Measurements from ENCODE around the gene AUTS2.

AUTS2 gene

GRCh38 chr7:70420381-70420662 lies 822.0 kb downstream of the AUTS2 start:
- H3K56ac ChIP-seq (ENCODE audit: low read length) = no peak overlapping the region
- WGBS (ENCODE audit: extremely low coverage, insufficient coverage, low lambda C conversion rate) = no CpG with 5 or more reads among the region's 2 CpGs
- H2BK120ac ChIP-seq (ENCODE audit: low read depth, low read length) = no peak overlapping the region
- H2BK5ac ChIP-seq (ENCODE audit: low read length) = no peak overlapping the region
- H3K36me3 ChIP-seq (ENCODE audit: control insufficient read depth, insufficient read depth, low read length) = no peaks in the 10 kb centered on the region
- no peaks in the 10 kb centered on the region for H3K79me1 ChIP-seq (ENCODE audit: low read length)
- no peak overlapping the region for H3K4me3 ChIP-seq (ENCODE audit: low read length)
- no peak for DNase-seq
- H3K27ac ChIP-seq (ENCODE audit: low read depth, low read length) = no peak overlapping the region
- H3K18ac ChIP-seq (ENCODE audit: low read length) = no peak overlapping the region
- no peak overlapping the region for H4K8ac ChIP-seq (ENCODE audit: low read depth, low read length)
- H3K79me2 ChIP-seq (ENCODE audit: control insufficient read depth, insufficient read depth, low read length) = no peaks in the 10 kb centered on the region
- H3K27me3 ChIP-seq (ENCODE audit: insufficient read depth, low read length, poor library complexity) = no peaks in the 10 kb centered on the region
- H3K4me2 ChIP-seq (ENCODE audit: low read length) = no peak overlapping the region
- H3K4me1 ChIP-seq (ENCODE audit: control insufficient read depth, low read depth, low read length) = peaks cover 3% of the 10 kb centered on the region
- no peak overlapping the region for H4K5ac ChIP-seq (ENCODE audit: low read length)
- H2AK5ac ChIP-seq (ENCODE audit: low read length) = no peak overlapping the region
- H3K9ac ChIP-seq (ENCODE audit: low read length) = no peak overlapping the region
- no peak overlapping the region for H3K4ac ChIP-seq (ENCODE audit: low read depth, low read length)
- no peak overlapping the region for H3K23ac ChIP-seq (ENCODE audit: low read length)
- no peak overlapping the region for H2BK15ac ChIP-seq (replicated peaks; ENCODE audit: low read depth)

- Histone ChIP-seq H3K36me3 (ENCODE audit: control insufficient read depth, insufficient read depth, low read length) (no peaks in the 10 kb centered on the region), H3K23ac (ENCODE audit: low read length) (no peak overlapping the region), H3K4me1 (ENCODE audit: control insufficient read depth, low read depth, low read length) (peaks cover 3% of the 10 kb centered on the region), H3K27ac (ENCODE audit: low read depth, low read length) (no peak overlapping the region), H4K8ac (ENCODE audit: low read depth, low read length) (no peak overlapping the region), H3K79me2 (ENCODE audit: control insufficient read depth, insufficient read depth, low read length) (no peaks in the 10 kb centered on the region), H3K18ac (ENCODE audit: low read length) (no peak overlapping the region), H2BK120ac (ENCODE audit: low read depth, low read length) (no peak overlapping the region), H2AK5ac (ENCODE audit: low read length) (no peak overlapping the region), H3K56ac (ENCODE audit: low read length) (no peak overlapping the region), H2BK15ac (replicated peaks; ENCODE audit: low read depth) (no peak overlapping the region), H3K4me3 (ENCODE audit: low read length) (no peak overlapping the region), H3K4ac (ENCODE audit: low read depth, low read length) (no peak overlapping the region), H3K4me2 (ENCODE audit: low read length) (no peak overlapping the region), H3K79me1 (ENCODE audit: low read length) (no peaks in the 10 kb centered on the region), H3K27me3 (ENCODE audit: insufficient read depth, low read length, poor library complexity) (no peaks in the 10 kb centered on the region), H3K9ac (ENCODE audit: low read length) (no peak overlapping the region), H2BK5ac (ENCODE audit: low read length) (no peak overlapping the region), H4K5ac (ENCODE audit: low read length) (no peak overlapping the region)
- no CpG with 5 or more reads among the region's 2 CpGs for WGBS (ENCODE audit: extremely low coverage, insufficient coverage, low lambda C conversion rate)
- no peak for DNase-seq
These were observed 823.0 kb downstream of the AUTS2 start for GRCh38 chr7:70421319-70421718.

GRCh38 chr7:70426249-70426880 lies 828.1 kb downstream of the AUTS2 start:
- Histone ChIP-seq H4K8ac (ENCODE audit: low read depth, low read length) (no peak overlapping the region), H2BK120ac (ENCODE audit: low read depth, low read length) (no peak overlapping the region), H2BK5ac (ENCODE audit: low read length) (no peak overlapping the region), H3K4me1 (ENCODE audit: control insufficient read depth, low read depth, low read length) (no peaks in the 10 kb centered on the region), H3K79me1 (ENCODE audit: low read length) (no peaks in the 10 kb centered on the region), H4K5ac (ENCODE audit: low read length) (no peak overlapping the region), H3K4me2 (ENCODE audit: low read length) (no peak overlapping the region), H3K4me3 (ENCODE audit: low read length) (no peak overlapping the region), H3K18ac (ENCODE audit: low read length) (no peak overlapping the region), H3K56ac (ENCODE audit: low read length) (no peak overlapping the region), H3K4ac (ENCODE audit: low read depth, low read length) (no peak overlapping the region), H3K79me2 (ENCODE audit: control insufficient read depth, insufficient read depth, low read length) (no peaks in the 10 kb centered on the region), H2BK15ac (replicated peaks; ENCODE audit: low read depth) (no peak overlapping the region), H3K36me3 (ENCODE audit: control insufficient read depth, insufficient read depth, low read length) (no peaks in the 10 kb centered on the region), H3K27me3 (ENCODE audit: insufficient read depth, low read length, poor library complexity) (no peaks in the 10 kb centered on the region), H3K23ac (ENCODE audit: low read length) (no peak overlapping the region), H3K9ac (ENCODE audit: low read length) (no peak overlapping the region), H2AK5ac (ENCODE audit: low read length) (no peak overlapping the region), H3K27ac (ENCODE audit: low read depth, low read length) (no peak overlapping the region)
- DNase-seq = no peak
- no CpG with 5 or more reads among the region's 12 CpGs for WGBS (ENCODE audit: extremely low coverage, insufficient coverage, low lambda C conversion rate)

GRCh38 chr7:70432567-70433001 lies 834.3 kb downstream of the AUTS2 start:
- Histone ChIP-seq H3K36me3 (ENCODE audit: control insufficient read depth, insufficient read depth, low read length) (no peaks in the 10 kb centered on the region), H3K27ac (ENCODE audit: low read depth, low read length) (no peak overlapping the region), H2BK120ac (ENCODE audit: low read depth, low read length) (no peak overlapping the region), H3K4me2 (ENCODE audit: low read length) (no peak overlapping the region), H2BK5ac (ENCODE audit: low read length) (no peak overlapping the region), H3K9ac (ENCODE audit: low read length) (no peak overlapping the region), H3K18ac (ENCODE audit: low read length) (no peak overlapping the region), H3K4ac (ENCODE audit: low read depth, low read length) (no peak overlapping the region), H3K4me1 (ENCODE audit: control insufficient read depth, low read depth, low read length) (no peaks in the 10 kb centered on the region), H2BK15ac (replicated peaks; ENCODE audit: low read depth) (no peak overlapping the region), H4K8ac (ENCODE audit: low read depth, low read length) (no peak overlapping the region), H3K79me1 (ENCODE audit: low read length) (no peaks in the 10 kb centered on the region), H3K79me2 (ENCODE audit: control insufficient read depth, insufficient read depth, low read length) (no peaks in the 10 kb centered on the region), H3K56ac (ENCODE audit: low read length) (no peak overlapping the region), H4K5ac (ENCODE audit: low read length) (no peak overlapping the region), H3K23ac (ENCODE audit: low read length) (no peak overlapping the region), H3K27me3 (ENCODE audit: insufficient read depth, low read length, poor library complexity) (no peaks in the 10 kb centered on the region), H2AK5ac (ENCODE audit: low read length) (no peak overlapping the region), H3K4me3 (ENCODE audit: low read length) (no peak overlapping the region)
- DNase-seq = no peak
- no CpG with 5 or more reads among the region's 12 CpGs for WGBS (ENCODE audit: extremely low coverage, insufficient coverage, low lambda C conversion rate)

GRCh38 chr7:70434376-70434775 lies 836.1 kb downstream of the AUTS2 start:
- Histone ChIP-seq H3K36me3 (ENCODE audit: control insufficient read depth, insufficient read depth, low read length) (no peaks in the 10 kb centered on the region), H3K79me1 (ENCODE audit: low read length) (no peaks in the 10 kb centered on the region), H3K27me3 (ENCODE audit: insufficient read depth, low read length, poor library complexity) (no peaks in the 10 kb centered on the region), H2AK5ac (ENCODE audit: low read length) (no peak overlapping the region), H3K23ac (ENCODE audit: low read length) (no peak overlapping the region), H3K18ac (ENCODE audit: low read length) (no peak overlapping the region), H3K9ac (ENCODE audit: low read length) (no peak overlapping the region), H3K4me2 (ENCODE audit: low read length) (no peak overlapping the region), H3K56ac (ENCODE audit: low read length) (no peak overlapping the region), H3K4me3 (ENCODE audit: low read length) (no peak overlapping the region), H3K4me1 (ENCODE audit: control insufficient read depth, low read depth, low read length) (no peaks in the 10 kb centered on the region), H4K8ac (ENCODE audit: low read depth, low read length) (no peak overlapping the region), H2BK5ac (ENCODE audit: low read length) (no peak overlapping the region), H2BK15ac (replicated peaks; ENCODE audit: low read depth) (no peak overlapping the region), H2BK120ac (ENCODE audit: low read depth, low read length) (no peak overlapping the region), H3K27ac (ENCODE audit: low read depth, low read length) (no peak overlapping the region), H3K79me2 (ENCODE audit: control insufficient read depth, insufficient read depth, low read length) (no peaks in the 10 kb centered on the region), H4K5ac (ENCODE audit: low read length) (no peak overlapping the region), H3K4ac (ENCODE audit: low read depth, low read length) (no peak overlapping the region)
- DNase-seq = no peak
- no CpG with 5 or more reads among the region's 2 CpGs for WGBS (ENCODE audit: extremely low coverage, insufficient coverage, low lambda C conversion rate)

- WGBS (ENCODE audit: extremely low coverage, insufficient coverage, low lambda C conversion rate) = no CpG with 5 or more reads among the region's 1 CpG
- H4K5ac ChIP-seq (ENCODE audit: low read length) = no peak overlapping the region
- H3K4me3 ChIP-seq (ENCODE audit: low read length) = no peak overlapping the region
- no peak overlapping the region for H3K27ac ChIP-seq (ENCODE audit: low read depth, low read length)
- no peaks in the 10 kb centered on the region for H3K79me2 ChIP-seq (ENCODE audit: control insufficient read depth, insufficient read depth, low read length)
- no peak overlapping the region for H2BK5ac ChIP-seq (ENCODE audit: low read length)
- no peak overlapping the region for H3K56ac ChIP-seq (ENCODE audit: low read length)
- no peak overlapping the region for H3K4me2 ChIP-seq (ENCODE audit: low read length)
- H4K8ac ChIP-seq (ENCODE audit: low read depth, low read length) = no peak overlapping the region
- no peaks in the 10 kb centered on the region for H3K27me3 ChIP-seq (ENCODE audit: insufficient read depth, low read length, poor library complexity)
- H3K18ac ChIP-seq (ENCODE audit: low read length) = no peak overlapping the region
- H3K4ac ChIP-seq (ENCODE audit: low read depth, low read length) = no peak overlapping the region
- H3K36me3 ChIP-seq (ENCODE audit: control insufficient read depth, insufficient read depth, low read length) = no peaks in the 10 kb centered on the region
- no peak overlapping the region for H3K23ac ChIP-seq (ENCODE audit: low read length)
- no peak overlapping the region for H2AK5ac ChIP-seq (ENCODE audit: low read length)
- no peak overlapping the region for H2BK120ac ChIP-seq (ENCODE audit: low read depth, low read length)
- H3K9ac ChIP-seq (ENCODE audit: low read length) = no peak overlapping the region
- no peaks in the 10 kb centered on the region for H3K4me1 ChIP-seq (ENCODE audit: control insufficient read depth, low read depth, low read length)
- H3K79me1 ChIP-seq (ENCODE audit: low read length) = no peaks in the 10 kb centered on the region
- DNase-seq = no peak
- no peak overlapping the region for H2BK15ac ChIP-seq (replicated peaks; ENCODE audit: low read depth)
These were observed 836.5 kb downstream of the AUTS2 start for GRCh38 chr7:70434821-70435220.

Measured in mesendoderm (in vitro differentiated cells).